Common myeloid progenitor, CD34-positive (primary cell): ENCODE results near the gene L3MBTL3.
A peak's percentile ranks its signal among the peaks of the same experiment; 100 is the strongest.

Experiments used
- CTCF ChIA-PET: fragments of 350-600 bp; sonication (Branson Sonifier 250); formaldehyde crosslinking; loops from one replicate; lab custom pipeline; 2021; ENCODE audit warnings: antibody characterized with exemption; lab: Charles Lee
- POLR2A ChIA-PET: fragments of 350-600 bp; sonication (Branson Sonifier 250); formaldehyde crosslinking; loops from one replicate; lab custom pipeline; 2021; ENCODE audit warnings: antibody characterized with exemption; lab: Charles Lee
- DNase-seq, 3 donors: peaks; one replicate each; pipeline versions ENCODE4 v3.0.0 to v3.0.0-alpha.2; 2013
- H3K27ac ChIP-seq, 2 experiments: 1 replicate in 1 of 2; 2 replicates in 1 of 2; pipeline ENCODE4 v1.7.0; 2013; ENCODE audit warnings: inconsistent platforms in 2 of 2, low read length in 2 of 2, mild to moderate bottlenecking in 2 of 2, low read depth in 1 of 2, moderate library complexity in 1 of 2; ENCODE audit not compliant: severe bottlenecking in 2 of 2, insufficient read depth in 1 of 2, poor library complexity in 1 of 2
- H3K27me3 ChIP-seq, 5 experiments: replicated peaks in 2 of 5; 1 replicate in 3 of 5; 2 replicates in 2 of 5; pipeline versions ENCODE4 v1.6.1 to v1.7.0; 2013; ENCODE audit warnings: low read length in 4 of 5, mild to moderate bottlenecking in 2 of 5, moderate library complexity in 2 of 5, inconsistent platforms in 1 of 5; ENCODE audit not compliant: insufficient read depth in 5 of 5, control insufficient read depth in 4 of 5
- H3K36me3 ChIP-seq, 4 experiments: 1 replicate in 2 of 4; 2 replicates in 2 of 4; pipeline versions ENCODE4 v1.6.1 to v1.7.0; 2013; ENCODE audit warnings: low read length in 3 of 4, control low read depth in 1 of 4, mild to moderate bottlenecking in 1 of 4; ENCODE audit not compliant: control insufficient read depth in 4 of 4, insufficient read depth in 4 of 4
- H3K4me1 ChIP-seq, 4 experiments: 1 replicate in 3 of 4; 2 replicates in 1 of 4; pipeline versions ENCODE4 v1.6.1 to v1.7.1; 2013; ENCODE audit warnings: low read length in 3 of 4, mild to moderate bottlenecking in 3 of 4, control low read depth in 1 of 4, inconsistent platforms in 1 of 4, moderate library complexity in 1 of 4; ENCODE audit not compliant: control insufficient read depth in 4 of 4, insufficient read depth in 4 of 4; ENCODE audit errors: control extremely low read depth in 1 of 4
- H3K4me3 ChIP-seq, 7 experiments: 1 replicate in 4 of 7; 2 replicates in 3 of 7; pipeline versions ENCODE4 v1.5.1 to v1.7.0; 2013; ENCODE audit warnings: mild to moderate bottlenecking in 7 of 7, low read length in 6 of 7, moderate library complexity in 6 of 7, inconsistent platforms in 2 of 7, low read depth in 2 of 7, control low read depth in 1 of 7; ENCODE audit not compliant: insufficient read depth in 4 of 7, control insufficient read depth in 1 of 7; ENCODE audit errors: extremely low read depth in 1 of 7
- H3K9me3 ChIP-seq, 5 experiments: 1 replicate in 4 of 5; 2 replicates in 1 of 5; pipeline versions ENCODE4 v1.6.1 to v1.7.1; 2013; ENCODE audit warnings: low read length in 4 of 5, mild to moderate bottlenecking in 2 of 5, inconsistent platforms in 1 of 5, low read depth in 1 of 5, moderate library complexity in 1 of 5; ENCODE audit not compliant: control insufficient read depth in 4 of 5, insufficient read depth in 2 of 5; ENCODE audit errors: control extremely low read depth in 1 of 5
- WGBS: methylation state at CpG from one replicate; pipeline ENCODE4 v1.1.5; 2013; ENCODE audit not compliant: insufficient coverage; 5-methylcytosine and 5-hydroxymethylcytosine counted together

Gene L3MBTL3

GRCh38 chr6:130027948-130028347 lies 9.6 kb downstream of the L3MBTL3 start:
- CTCF ChIA-PET, result no interaction called here
- Histone ChIP-seq H3K4me3 (no peak overlapping the region), H3K27ac (no peak overlapping the region)

DNA sequence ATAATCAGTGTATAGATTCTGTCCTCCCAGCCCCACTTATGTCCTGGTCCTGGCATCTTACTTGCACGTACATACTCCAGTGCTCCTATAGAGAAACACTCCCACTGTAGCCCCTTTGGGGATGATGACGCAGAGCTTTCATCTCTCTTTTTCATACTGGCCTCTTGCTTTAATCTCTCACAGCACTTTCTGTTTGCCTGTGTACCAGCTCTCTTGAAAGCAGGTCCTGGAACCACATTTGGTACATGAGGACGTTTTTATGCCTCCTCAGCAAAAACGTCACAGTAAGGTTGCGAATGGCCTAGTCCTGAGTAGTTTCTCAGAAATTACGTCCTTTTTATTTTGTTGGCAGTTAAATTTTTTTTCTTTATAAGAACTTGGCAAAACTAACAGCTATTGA lies 10.8 kb downstream of the L3MBTL3 start:
- Histone ChIP-seq H3K4me3 (no peak overlapping the region), H3K36me3 (peaks cover 0 to 22% (median 3%) of the 10 kb centered on the region in 4 experiments), H3K9me3 (no peaks in the 10 kb centered on the region), H3K4me1 (peaks cover 6 to 16% (median 15%) of the 10 kb centered on the region in 4 experiments), H3K27me3 (no peaks in the 10 kb centered on the region), H3K27ac (no peak overlapping the region)
- no peak for DNase-seq
- WGBS, result 93% methylated on average over 6 of the region's 6 CpGs
- CTCF ChIA-PET, result no interaction called here
- POLR2A ChIA-PET, result no interaction called here

More at GRCh38 chr6:130027948-130028347, 9.6 kb downstream of the L3MBTL3 start:
- Histone ChIP-seq H3K9me3 (no peaks in the 10 kb centered on the region), H3K36me3 (peaks cover 0 to 22% (median 3%) of the 10 kb centered on the region in 4 experiments), H3K27me3 (no peaks in the 10 kb centered on the region), H3K4me1 (peaks cover 3 to 8% (median 5%) of the 10 kb centered on the region in 4 experiments)
- POLR2A ChIA-PET, result no interaction called here
- peak in 2 of 3 donors; percentile 60 to 71 for DNase-seq
- WGBS, result no CpG with 5 or more reads among the region's 1 CpG

GRCh38 chr6:130032758-130033340 lies 14.5 kb downstream of the L3MBTL3 start:
- CTCF ChIA-PET, result no interaction called here
- no peak overlapping the region for H3K4me3 ChIP-seq
- H3K36me3 ChIP-seq, result peaks cover 0 to 13% (median 1%) of the 10 kb centered on the region in 4 experiments
- WGBS, result 78% methylated on average over 9 of the region's 9 CpGs
- peaks cover 12 to 26% (median 23%) of the 10 kb centered on the region in 4 experiments for H3K4me1 ChIP-seq
- no peak for DNase-seq
- no peaks in the 10 kb centered on the region for H3K9me3 ChIP-seq
- POLR2A ChIA-PET, result no interaction called here
- H3K27me3 ChIP-seq, result no peaks in the 10 kb centered on the region
- H3K27ac ChIP-seq, result no peak overlapping the region

DNA sequence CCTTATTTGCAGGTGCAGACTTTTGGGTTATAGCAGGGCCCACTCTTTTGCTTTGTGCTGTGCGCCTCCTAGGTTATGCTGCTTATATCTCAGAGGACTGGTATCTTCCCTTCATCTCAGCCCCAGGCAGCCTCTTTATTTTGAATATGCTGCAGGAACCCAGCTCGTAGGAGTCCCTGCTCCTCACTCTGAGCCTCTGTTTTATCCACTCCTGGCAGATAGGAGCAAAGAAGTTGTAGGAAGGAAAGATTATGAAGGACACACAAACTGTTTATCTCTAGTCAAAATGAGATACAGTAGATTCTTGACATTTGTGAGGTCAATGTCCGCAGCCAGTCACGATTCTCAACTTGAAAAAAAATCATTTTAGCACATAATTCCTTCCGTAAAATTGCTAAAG lies 15.6 kb downstream of the L3MBTL3 start:
- ChIA-PET CTCF (interaction anchor here (1.2 kb wide), 1 partner anchor 13 kb away, joined by 4 read pairs; no protein-coding TSS in a partner anchor), POLR2A (no interaction called here)
- Histone ChIP-seq H3K4me3 (peak overlapping the region in 2 of 7 experiments; percentile 21 to 34), H3K36me3 (peaks cover 0 to 13% (median 1%) of the 10 kb centered on the region in 4 experiments), H3K27me3 (no peaks in the 10 kb centered on the region), H3K27ac (peak overlapping the region; percentile 47 to 50), H3K4me1 (peaks cover 9 to 26% (median 20%) of the 10 kb centered on the region in 4 experiments), H3K9me3 (no peaks in the 10 kb centered on the region)
- 100% methylated on average over 1 of the region's 5 CpGs for WGBS
- DNase-seq, result no peak

- peak; percentile 56 to 91 (median 85) for DNase-seq
- peaks cover 9 to 26% (median 20%) of the 10 kb centered on the region in 4 experiments for H3K4me1 ChIP-seq
- H3K36me3 ChIP-seq, result peaks cover 0 to 13% (median 1%) of the 10 kb centered on the region in 4 experiments
- peak overlapping the region in 2 of 7 experiments; percentile 34 to 43 for H3K4me3 ChIP-seq
- CTCF ChIA-PET, result interaction anchor here (0.9 to 2.2 kb wide), 3 partner anchors 13 to 809 kb away, joined by 3 to 6 read pairs (median 4); no protein-coding TSS in a partner anchor
- H3K9me3 ChIP-seq, result no peaks in the 10 kb centered on the region
- POLR2A ChIA-PET, result no interaction called here
- 38% methylated on average over 6 of the region's 11 CpGs for WGBS
- peak overlapping the region; percentile 47 to 50 for H3K27ac ChIP-seq
- H3K27me3 ChIP-seq, result no peaks in the 10 kb centered on the region
These were observed 16.2 kb downstream of the L3MBTL3 start for GRCh38 chr6:130034378-130035146.

DNA sequence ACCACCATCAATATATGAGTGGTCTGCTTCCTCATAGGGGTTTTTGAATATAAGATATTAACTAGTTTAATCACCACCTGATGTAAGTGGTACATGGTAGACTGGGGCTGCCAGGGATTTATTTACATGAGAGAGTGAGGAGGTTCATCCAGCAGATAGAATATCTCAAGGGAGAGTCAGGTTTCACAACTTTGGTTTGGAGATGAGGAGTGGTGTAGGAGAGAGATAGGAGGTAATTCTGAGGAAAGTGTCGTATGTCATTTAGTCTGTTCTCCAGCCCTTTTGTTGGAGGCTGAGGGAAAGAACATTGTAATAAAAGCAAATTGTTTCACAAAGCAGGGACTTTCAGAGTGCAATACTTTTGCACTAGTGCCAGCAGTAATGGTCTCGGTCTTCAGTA lies 16.8 kb downstream of the L3MBTL3 start:
- ChIA-PET CTCF (interaction anchor here (0.9 to 2.2 kb wide), 2 partner anchors 14 to 808 kb away, joined by 3 to 6 read pairs; no protein-coding TSS in a partner anchor), POLR2A (no interaction called here)
- peaks cover 9 to 26% (median 20%) of the 10 kb centered on the region in 4 experiments for H3K4me1 ChIP-seq
- DNase-seq, result no peak
- no peaks in the 10 kb centered on the region for H3K9me3 ChIP-seq
- no peak overlapping the region for H3K4me3 ChIP-seq
- peaks cover 0 to 13% (median 1%) of the 10 kb centered on the region in 4 experiments for H3K36me3 ChIP-seq
- H3K27me3 ChIP-seq, result no peaks in the 10 kb centered on the region
- WGBS, result 100% methylated on average over 1 of the region's 2 CpGs
- H3K27ac ChIP-seq, result no peak overlapping the region
